ENCODE measurements around the gene CSNK1D.

CSNK1D gene

GRCh38 chr17:82238472-82239201 is 34.9 kb downstream of the CSNK1D start:
- DNase-seq, result peak; percentile 77

GRCh38 chr17:82237746-82238471 is 35.6 kb downstream of the CSNK1D start:
- DNase-seq, result no peak

- no peak for DNase-seq
These were observed 36.3 kb downstream of the CSNK1D start for GRCh38 chr17:82237083-82237745.

DNA sequence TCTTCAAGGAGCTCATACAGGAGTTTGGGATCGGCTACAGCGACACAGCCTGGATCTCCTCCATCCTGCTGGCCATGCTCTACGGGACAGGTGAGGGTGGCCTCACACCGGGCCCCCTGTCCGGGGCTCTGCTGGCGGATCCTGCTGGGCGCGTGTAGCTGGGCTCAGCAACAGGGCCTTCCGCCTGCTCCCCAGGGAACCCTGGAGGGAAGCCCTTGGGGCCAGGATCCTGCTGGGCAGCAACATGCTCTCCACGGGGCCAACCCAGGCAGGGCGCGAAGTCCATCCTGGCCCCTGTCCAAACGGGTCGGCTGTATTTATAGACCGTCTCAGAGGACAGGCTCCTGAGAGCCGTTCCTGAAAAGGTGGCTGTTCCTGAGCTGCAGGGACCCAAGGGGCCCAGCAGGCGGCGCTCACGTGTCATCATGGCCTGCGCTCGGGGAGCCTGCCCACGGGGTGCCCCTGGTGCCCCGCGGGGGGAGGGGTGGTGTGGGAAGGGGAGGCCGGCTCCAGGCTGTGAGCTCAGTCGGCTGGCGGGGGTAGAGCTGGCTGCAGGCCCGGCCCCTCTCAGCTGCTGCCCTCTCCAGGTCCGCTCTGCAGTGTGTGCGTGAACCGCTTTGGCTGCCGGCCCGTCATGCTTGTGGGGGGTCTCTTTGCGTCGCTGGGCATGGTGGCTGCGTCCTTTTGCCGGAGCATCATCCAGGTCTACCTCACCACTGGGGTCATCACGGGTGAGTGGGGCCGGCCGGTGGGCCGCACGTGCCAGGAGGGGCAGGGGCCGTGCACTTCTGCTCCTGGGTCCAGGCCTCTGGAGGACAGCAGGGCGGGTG is 37.1 kb downstream of the CSNK1D start:
- peak; percentile 68 for DNase-seq

- no peak for DNase-seq
These were observed 37.7 kb downstream of the CSNK1D start for GRCh38 chr17:82235775-82236141.

- DNase-seq, result no peak
These were observed 38.3 kb downstream of the CSNK1D start for GRCh38 chr17:82235056-82235774.

DNA sequence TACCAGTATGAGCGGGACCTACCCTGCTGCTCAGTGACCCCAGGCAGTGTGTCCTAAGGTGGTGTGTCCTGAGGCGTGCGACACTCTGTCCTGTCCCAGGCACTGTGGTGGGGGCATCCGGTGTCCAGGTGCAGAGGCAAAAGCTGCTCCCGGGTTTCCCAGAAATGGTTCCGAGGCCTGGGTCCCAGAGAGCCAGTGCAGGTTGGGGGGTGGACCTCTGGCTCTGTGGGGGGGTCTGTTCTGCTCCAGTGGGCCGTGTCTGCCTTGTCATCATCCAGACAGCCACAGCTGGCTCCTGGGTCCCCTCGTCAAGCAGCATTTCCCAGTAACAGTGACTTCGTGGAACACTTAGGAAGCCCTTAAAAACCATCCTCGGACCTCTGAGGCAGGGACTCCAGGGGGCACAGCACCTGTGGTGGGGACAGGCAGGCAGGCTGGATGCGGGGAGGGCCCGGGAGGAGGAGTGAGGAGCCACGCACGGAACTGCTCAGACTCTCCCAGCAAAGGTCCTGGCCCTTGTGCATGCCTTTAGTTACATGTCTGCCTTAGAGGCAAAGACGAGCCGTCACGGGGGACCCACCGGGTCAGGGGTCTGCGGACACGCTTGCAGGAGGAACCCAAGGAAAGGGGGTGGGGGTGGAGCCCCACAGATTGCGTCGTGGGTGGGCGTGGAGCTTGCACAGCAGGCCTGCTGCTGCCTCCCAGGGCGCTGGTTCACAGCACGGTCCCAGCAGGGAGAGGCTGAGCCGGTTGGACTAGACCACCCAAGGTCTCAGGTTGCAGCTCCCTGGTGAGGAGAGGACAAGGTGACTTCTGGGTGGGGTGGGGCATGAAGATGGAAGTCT is 39.1 kb downstream of the CSNK1D start:
- DNase-seq, result no peak

GRCh38 chr17:82232876-82233785 is 40.4 kb downstream of the CSNK1D start:
- DNase-seq, result no peak

GRCh38 chr17:82232322-82232820 is 41.1 kb downstream of the CSNK1D start:
- no peak for DNase-seq

GRCh38 chr17:82231562-82232321 is 41.8 kb downstream of the CSNK1D start:
- DNase-seq, result no peak

GRCh38 chr17:82231312-82231561 is 42.3 kb downstream of the CSNK1D start:
- no peak for DNase-seq

GRCh38 chr17:82230609-82231311 is 42.7 kb downstream of the CSNK1D start:
- DNase-seq, result no peak

DNA sequence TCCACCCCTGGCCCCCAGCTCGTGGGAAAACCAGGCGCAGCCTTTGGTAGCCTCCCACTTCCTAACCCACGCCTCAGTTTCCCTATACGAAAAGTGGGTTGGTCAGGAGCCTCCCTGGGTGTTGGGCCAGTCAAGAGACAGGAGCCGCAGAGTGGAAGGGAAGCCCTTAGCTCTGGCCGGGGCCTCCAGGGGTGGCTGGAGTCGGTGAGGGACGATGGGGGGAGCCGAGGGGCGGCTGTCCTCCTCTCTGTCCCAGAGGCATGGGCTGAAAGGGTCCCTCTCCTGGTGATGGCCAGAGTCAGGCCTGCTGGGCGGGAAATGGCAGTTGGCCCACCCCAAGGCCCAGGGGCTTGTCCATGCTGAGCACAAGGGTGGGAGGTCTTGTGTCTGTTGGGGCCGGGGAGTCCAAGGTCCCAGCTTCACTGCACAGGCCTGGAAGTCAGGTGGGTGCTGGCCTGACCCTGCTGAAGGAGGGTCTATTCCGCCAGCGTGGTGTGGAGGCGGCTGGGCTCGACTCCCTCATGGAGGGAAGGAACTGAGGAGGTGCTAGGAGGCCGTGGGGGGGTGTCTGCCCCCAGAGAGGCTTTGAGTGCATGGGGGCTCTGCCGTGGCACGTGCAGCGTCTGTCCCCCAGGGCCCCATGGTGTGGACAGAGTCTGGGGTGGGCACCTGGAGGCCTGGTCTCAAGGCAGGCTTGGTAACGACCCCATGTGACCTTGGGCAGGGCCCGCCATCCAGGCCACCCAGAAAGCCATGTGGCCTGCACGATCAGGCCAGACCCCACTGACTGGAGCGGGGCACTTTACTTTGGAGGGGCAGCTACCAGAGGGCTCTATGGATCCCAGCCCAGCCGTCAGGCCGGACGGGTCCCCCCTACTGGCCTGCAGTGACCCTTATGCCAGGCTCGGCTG is 43.5 kb downstream of the CSNK1D start:
- DNase-seq, result no peak

GRCh38 chr17:82228842-82229697 is 44.4 kb downstream of the CSNK1D start, which contains the start of gene SLC16A3:
Gene SLC16A3 (plus strand): TSS chr17:82229042. CDS start chr17:82236009, 6,967 bp downstream.
- peak; percentile 66 for DNase-seq

- DNase-seq, result peak; percentile 70
These were observed 45.1 kb downstream of the CSNK1D start for GRCh38 chr17:82228278-82228841.

- no peak for DNase-seq
These were observed 45.7 kb downstream of the CSNK1D start for GRCh38 chr17:82227629-82228277.

Data from central memory CD4-positive, alpha-beta T cell (primary cell).